GM12878 (cell line): ENCODE results near the gene TELO2. TPM values are rescaled to one million over a fixed set of nuclear protein-coding genes. Genes with fewer than 3 reads are reported as not detected.

Source experiments
- ATAC-seq: fragments of 200-7000 bp; cut with Tn5 transposase; 3 replicates; pipeline ENCODE4 v1.9.1; 2020; ENCODE audit warnings: mild to moderate bottlenecking, moderate library complexity
- BruUV-seq: library from RNA; stranded (reverse); fragments of 400-500 nt; replicated peaks from 2 replicates; lab custom pipeline; 2021; lab: Mats Ljungman, UMichigan
- CTCF ChIA-PET: fragments of 300-600 bp; sonication (Branson Sonifier 250); formaldehyde crosslinking; extraction: SDS; loops from one replicate; lab custom pipeline; 2021; ENCODE audit warnings: inconsistent platforms; lab: Yijun Ruan, JAX
- POLR2A ChIA-PET: fragments of 350-600 bp; formaldehyde crosslinking; extraction: SDS; loops from one replicate; lab custom pipeline; 2021; ENCODE audit warnings: inconsistent platforms; lab: Charles Lee
- RAD21 ChIA-PET: fragments of 300-600 bp; sonication (Branson Sonifier 250); formaldehyde crosslinking; loops from one replicate; lab custom pipeline; 2023; ENCODE audit warnings: antibody characterized with exemption; ENCODE audit not compliant: unreplicated experiment; lab: Charles Lee
- SMC1A ChIA-PET: fragments of 300-600 bp; sonication (Branson Sonifier 250); formaldehyde crosslinking; loops from one replicate; lab custom pipeline; 2023; ENCODE audit not compliant: unreplicated experiment, uncharacterized antibody; lab: Charles Lee
- DNase-seq: peaks from one replicate; pipeline ENCODE4 v3.0.0-alpha.2; 2011; ENCODE audit warnings: low read depth, low spot score
- FAIRE-seq: peaks from 3 replicates; lab custom pipeline; 2011; peaks lifted over from hg19 to GRCh38; lab: Jason Lieb, UNC
- H2AFZ ChIP-seq: 2 replicates; pipeline ENCODE4 v1.6.0; 2011; ENCODE audit warnings: low read depth, low read length, control low read depth; ENCODE audit not compliant: control insufficient read depth
- H3K27ac ChIP-seq: 2 replicates; pipeline ENCODE4 v1.5.1; 2011; ENCODE audit warnings: control low read depth; ENCODE audit not compliant: control insufficient read depth, insufficient read depth
- H3K27me3 ChIP-seq, 2 experiments: replicated peaks in 1 of 2; 2 replicates each; pipeline versions ENCODE4 v1.6.0 to v1.6.1; 2011; ENCODE audit warnings: low read length in 1 of 2; ENCODE audit not compliant: control insufficient read depth in 2 of 2, insufficient read depth in 2 of 2
- H3K36me3 ChIP-seq, 2 experiments: 2 replicates each; pipeline ENCODE4 v1.5.1; 2011; ENCODE audit warnings: low read length in 1 of 2; ENCODE audit not compliant: control insufficient read depth in 2 of 2, insufficient read depth in 2 of 2
- H3K4me1 ChIP-seq: 2 replicates; pipeline ENCODE4 v1.6.1; 2011; ENCODE audit warnings: mild to moderate bottlenecking, low read length, moderate library complexity, mixed read lengths; ENCODE audit not compliant: control insufficient read depth, insufficient read depth
- H3K4me2 ChIP-seq: 2 replicates; pipeline ENCODE4 v1.6.0; 2011; ENCODE audit warnings: control low read depth; ENCODE audit not compliant: control insufficient read depth, insufficient read depth
- H3K4me3 ChIP-seq: fragments of 200-600 bp; sonication (generic); 2 replicates; pipeline ENCODE4 v1.5.1; 2016
- H3K79me2 ChIP-seq: 2 replicates; pipeline ENCODE4 v1.6.0; 2011; ENCODE audit warnings: low read length; ENCODE audit not compliant: control insufficient read depth, insufficient read depth
- H3K9ac ChIP-seq: 2 replicates; pipeline ENCODE4 v1.8.0; 2011; ENCODE audit warnings: low read length, control low read depth, mixed read lengths; ENCODE audit not compliant: control insufficient read depth, insufficient read depth
- H3K9me3 ChIP-seq: replicated peaks from 3 replicates; pipeline ENCODE4 v1.5.1; 2011; ENCODE audit warnings: mild to moderate bottlenecking, low read length; ENCODE audit not compliant: control insufficient read depth, insufficient read depth
- H4K20me1 ChIP-seq: 2 replicates; pipeline ENCODE4 v1.6.0; 2011; ENCODE audit not compliant: control insufficient read depth, insufficient read depth
- IRF4 ChIP-seq: IDR thresholded peaks from 2 replicates; pipeline ENCODE4 v1.6.1; 2011; ENCODE audit warnings: low read depth, low read length
- KAT2A ChIP-seq: conservative IDR thresholded peaks from 2 replicates; pipeline ENCODE4 v1.6.1; 2011; ENCODE audit warnings: low read depth, low read length; ENCODE audit not compliant: control insufficient read depth
- RBBP5 ChIP-seq: fragments of 200-600 bp; sonication (generic); conservative IDR thresholded peaks from 2 replicates; pipeline ENCODE4 v1.6.1; 2016
- SMAD1 ChIP-seq: fragments of 450-650 bp; IDR thresholded peaks from 2 replicates; pipeline ENCODE4 v1.6.1; 2018; ENCODE audit warnings: mild to moderate bottlenecking, low read depth; ENCODE audit not compliant: partially characterized antibody
- SPI1 ChIP-seq: IDR thresholded peaks from 2 replicates; pipeline ENCODE4 v1.6.1; 2011; ENCODE audit warnings: low read depth, mild to moderate bottlenecking, low read length, moderate library complexity, borderline replicate concordance; ENCODE audit not compliant: insufficient read depth
- TBL1XR1 ChIP-seq: IDR thresholded peaks from 2 replicates; pipeline ENCODE4 v1.6.1; 2012; ENCODE audit warnings: low read depth, low read length, improper control_type of control experiment
- YBX1 ChIP-seq: fragments of 450-650 bp; IDR thresholded peaks from 2 replicates; pipeline ENCODE4 v1.6.1; 2016; ENCODE audit warnings: antibody characterized with exemption
- WGBS: methylation state at CpG from one replicate; pipeline ENCODE4 v1.1.6; 2016; ENCODE audit warnings: low lambda C conversion rate; ENCODE audit not compliant: insufficient replicate concordance, insufficient coverage; ENCODE audit errors: missing lambda C conversion rate; 5-methylcytosine and 5-hydroxymethylcytosine counted together
- in situ Hi-C: fragments of 300-500 bp; cut with MboI; formaldehyde crosslinking; loops from 9 replicates; pipeline ENCODE4 v1.14.3; 2018; ENCODE audit warnings: mixed read lengths
- intact Hi-C: fragments of 100-400 bp; cut with micrococcal nuclease; formaldehyde crosslinking; loops from one replicate; pipeline ENCODE4 v1.14.2; 2022; ENCODE audit not compliant: unreplicated experiment
- polyA plus RNA-seq, 11 experiments: library from polyadenylated mRNA; depleted of rRNA in 4 of 11; unstranded in 6 of 11; stranded (reverse) in 5 of 11; fragments of >200 nt; fragmentation: Nextera tagmentation in 4 of 11; fragmentation: Illumina TruSeq in 1 of 11; extraction: Ambion mirVana in 4 of 11; extraction: Trizol in 1 of 11; gene quantifications; 1 replicate in 1 of 11; 2 replicates in 10 of 11; pipeline versions ENCODE4 v1.2.1 to v1.2.3, GENCODE V29; 2011 to 2016; ENCODE audit warnings: inconsistent platforms in 2 of 11, missing spikeins in 2 of 11, low read depth in 1 of 11
- total RNA-seq, 4 experiments: library from RNA; depleted of rRNA in 3 of 4; stranded (reverse); fragments of >200 nt in 3 of 4; fragmentation: Illumina TruSeq in 1 of 4; extraction: Trizol in 1 of 4; gene quantifications; 2 replicates each; pipeline versions ENCODE4 v1.2.1 to v1.2.3, GENCODE V29; 2013 to 2021

Gene TELO2
- total and polyA plus RNA-seq, 10 of the 15 experiments (the other 5 are each of a cell fraction or from before 2014, with no cell fraction given), result 0.55 to 72.8 (median 18.6) TPM

- Histone ChIP-seq H3K4me2 (no peak overlapping the region), H3K27ac (no peak overlapping the region), H3K9me3 (no peaks in the 10 kb centered on the region), H3K27me3 (no peaks in the 10 kb centered on the region), H3K4me3 (no peak overlapping the region), H2AFZ (no peak overlapping the region), H3K9ac (no peak overlapping the region), H3K36me3 (no peaks in the 10 kb centered on the region), H4K20me1 (no peaks in the 10 kb centered on the region), H3K79me2 (no peaks in the 10 kb centered on the region), H3K4me1 (no peaks in the 10 kb centered on the region)
- POLR2A ChIA-PET, result no interaction called here
- RAD21 ChIA-PET, result no interaction called here
- CTCF ChIA-PET, result no interaction called here
- intact Hi-C loops (no loop called here), in situ Hi-C loops (no loop called here)
- no TSS peak for BruUV-seq
- DNase-seq (no peak), ATAC-seq (no peak), FAIRE-seq (no peak)
- 81% methylated on average over 18 of the region's 18 CpGs for WGBS
- TF ChIP-seq IRF4, result no peak
- no peak for TF ChIP-seq KAT2A
- TF ChIP-seq RBBP5, result no peak
- TF ChIP-seq YBX1, result no peak
- no peak for TF ChIP-seq SPI1
- no peak for TF ChIP-seq SMAD1
- no peak for TF ChIP-seq TBL1XR1
- SMC1A ChIA-PET, result no interaction called here
Observed at GRCh38 chr16:1559446-1559975, 66.4 kb downstream of the TELO2 start.

Other genes with a start within 250 kb of the TELO2 start
Only the 7 nearest of the 16 such genes appear.
- 7.5 and 12.4 TPM in 2 replicates for gene UNKL, start 78.7 kb upstream of the TELO2 start, total RNA-seq (2014; rRNA removed)
- 3.5 and 5.4 TPM in 2 replicates for gene UNKL, start 78.7 kb upstream of the TELO2 start, total RNA-seq (2014; rRNA removed; fragmentation: Illumina TruSeq; extraction: Trizol)
- gene UNKL, start 78.7 kb upstream of the TELO2 start, total RNA-seq (2021), result 18.4 and 21.6 TPM in 2 replicates
- gene UNKL, start 78.7 kb upstream of the TELO2 start, polyA plus RNA-seq (2011; rRNA removed), result 8.9 and 11.2 TPM in 2 replicates
- 1.1 and 2.1 TPM in 2 replicates for gene UNKL, start 78.7 kb upstream of the TELO2 start, polyA plus RNA-seq (2014; fragmentation: Illumina TruSeq; extraction: Trizol)
- gene UNKL, start 78.7 kb upstream of the TELO2 start, polyA plus RNA-seq (2014; fragmentation: Nextera tagmentation; extraction: Ambion mirVana), result under 1 TPM; 0.40 to 0.57 TPM
- 15.1 and 20.7 TPM in 2 replicates for gene UNKL, start 78.7 kb upstream of the TELO2 start, polyA plus RNA-seq (2014; rRNA removed)
- gene UNKL, start 78.7 kb upstream of the TELO2 start, polyA plus RNA-seq (2016; fragmentation: Nextera tagmentation; extraction: Ambion mirVana), result 1 to 10 TPM; 8.6 to 9.6 TPM
- gene UQCC4, start 72.6 kb upstream of the TELO2 start, total RNA-seq (2014; rRNA removed), result 23.8 and 29.2 TPM in 2 replicates
- gene UQCC4, start 72.6 kb upstream of the TELO2 start, total RNA-seq (2014; rRNA removed; fragmentation: Illumina TruSeq; extraction: Trizol), result 12.4 and 15.1 TPM in 2 replicates
- gene UQCC4, start 72.6 kb upstream of the TELO2 start, total RNA-seq (2021), result 21.9 and 23.7 TPM in 2 replicates
- 24.5 and 32.9 TPM in 2 replicates for gene UQCC4, start 72.6 kb upstream of the TELO2 start, polyA plus RNA-seq (2011; rRNA removed)
- gene UQCC4, start 72.6 kb upstream of the TELO2 start, polyA plus RNA-seq (2014; fragmentation: Illumina TruSeq; extraction: Trizol), result 4.1 and 9.2 TPM in 2 replicates
- gene UQCC4, start 72.6 kb upstream of the TELO2 start, polyA plus RNA-seq (2014; fragmentation: Nextera tagmentation; extraction: Ambion mirVana), result 1 to 10 TPM; 1.7 to 4.7 TPM
- gene UQCC4, start 72.6 kb upstream of the TELO2 start, polyA plus RNA-seq (2014; rRNA removed), result 25.4 and 27.1 TPM in 2 replicates
- gene UQCC4, start 72.6 kb upstream of the TELO2 start, polyA plus RNA-seq (2016; fragmentation: Nextera tagmentation; extraction: Ambion mirVana), result 10 to 100 TPM; 45.3 to 56.1 TPM
- gene PERCC1, start 62.3 kb upstream of the TELO2 start, total RNA-seq (2014; rRNA removed), result not detected in 2 replicates
- not detected in 2 replicates for gene PERCC1, start 62.3 kb upstream of the TELO2 start, total RNA-seq (2014; rRNA removed; fragmentation: Illumina TruSeq; extraction: Trizol)
- gene PERCC1, start 62.3 kb upstream of the TELO2 start, total RNA-seq (2021), result not detected in 2 replicates
- gene PERCC1, start 62.3 kb upstream of the TELO2 start, polyA plus RNA-seq (2011; rRNA removed), result not detected in 2 replicates
- not detected in 2 replicates for gene PERCC1, start 62.3 kb upstream of the TELO2 start, polyA plus RNA-seq (2014; fragmentation: Illumina TruSeq; extraction: Trizol)
- gene PERCC1, start 62.3 kb upstream of the TELO2 start, polyA plus RNA-seq (2014; fragmentation: Nextera tagmentation; extraction: Ambion mirVana), result not detected
- not detected in 2 replicates for gene PERCC1, start 62.3 kb upstream of the TELO2 start, polyA plus RNA-seq (2014; rRNA removed)
- gene PERCC1, start 62.3 kb upstream of the TELO2 start, polyA plus RNA-seq (2016; fragmentation: Nextera tagmentation; extraction: Ambion mirVana), result not detected
- 0.06 and 0.11 TPM in 2 replicates for gene CCDC154, start 48.8 kb upstream of the TELO2 start, total RNA-seq (2014; rRNA removed)
- gene CCDC154, start 48.8 kb upstream of the TELO2 start, total RNA-seq (2014; rRNA removed; fragmentation: Illumina TruSeq; extraction: Trizol), result not detected in 2 replicates
- gene CCDC154, start 48.8 kb upstream of the TELO2 start, total RNA-seq (2021), result 0.21 and 0.26 TPM in 2 replicates
- not detected in 2 replicates for gene CCDC154, start 48.8 kb upstream of the TELO2 start, polyA plus RNA-seq (2011; rRNA removed)
- not detected in 2 replicates for gene CCDC154, start 48.8 kb upstream of the TELO2 start, polyA plus RNA-seq (2014; fragmentation: Illumina TruSeq; extraction: Trizol)
- gene CCDC154, start 48.8 kb upstream of the TELO2 start, polyA plus RNA-seq (2014; fragmentation: Nextera tagmentation; extraction: Ambion mirVana), result not detected
- 0.33 TPM in 1 of 2 replicates, not detected in the other for gene CCDC154, start 48.8 kb upstream of the TELO2 start, polyA plus RNA-seq (2014; rRNA removed)
- gene CCDC154, start 48.8 kb upstream of the TELO2 start, polyA plus RNA-seq (2016; fragmentation: Nextera tagmentation; extraction: Ambion mirVana), result under 1 TPM in 1 of 2 experiments, not detected in 1; 0.25 TPM
- gene CLCN7, start 18.3 kb upstream of the TELO2 start, total RNA-seq (2014; rRNA removed), result 21.3 and 27.1 TPM in 2 replicates
- gene CLCN7, start 18.3 kb upstream of the TELO2 start, total RNA-seq (2014; rRNA removed; fragmentation: Illumina TruSeq; extraction: Trizol), result 7.7 and 7.8 TPM in 2 replicates
- 56.3 and 62.5 TPM in 2 replicates for gene CLCN7, start 18.3 kb upstream of the TELO2 start, total RNA-seq (2021)
- 5.0 and 12.8 TPM in 2 replicates for gene CLCN7, start 18.3 kb upstream of the TELO2 start, polyA plus RNA-seq (2011; rRNA removed)
- gene CLCN7, start 18.3 kb upstream of the TELO2 start, polyA plus RNA-seq (2014; fragmentation: Illumina TruSeq; extraction: Trizol), result 2.7 and 11.6 TPM in 2 replicates
- gene CLCN7, start 18.3 kb upstream of the TELO2 start, polyA plus RNA-seq (2014; fragmentation: Nextera tagmentation; extraction: Ambion mirVana), result under 1 TPM; 0.04 to 0.18 TPM
- 61.6 and 64.5 TPM in 2 replicates for gene CLCN7, start 18.3 kb upstream of the TELO2 start, polyA plus RNA-seq (2014; rRNA removed)
- 10 to 100 TPM; 36.7 to 38.0 TPM for gene CLCN7, start 18.3 kb upstream of the TELO2 start, polyA plus RNA-seq (2016; fragmentation: Nextera tagmentation; extraction: Ambion mirVana)
- gene PTX4, start 4.4 kb upstream of the TELO2 start, total RNA-seq (2014; rRNA removed), result not detected in 2 replicates
- not detected in 2 replicates for gene PTX4, start 4.4 kb upstream of the TELO2 start, total RNA-seq (2014; rRNA removed; fragmentation: Illumina TruSeq; extraction: Trizol)
- not detected in 2 replicates for gene PTX4, start 4.4 kb upstream of the TELO2 start, total RNA-seq (2021)
- not detected in 2 replicates for gene PTX4, start 4.4 kb upstream of the TELO2 start, polyA plus RNA-seq (2011; rRNA removed)
- not detected in 2 replicates for gene PTX4, start 4.4 kb upstream of the TELO2 start, polyA plus RNA-seq (2014; fragmentation: Illumina TruSeq; extraction: Trizol)
- not detected for gene PTX4, start 4.4 kb upstream of the TELO2 start, polyA plus RNA-seq (2014; fragmentation: Nextera tagmentation; extraction: Ambion mirVana)
- gene PTX4, start 4.4 kb upstream of the TELO2 start, polyA plus RNA-seq (2014; rRNA removed), result 0.20 TPM in 1 of 2 replicates, not detected in the other
- gene PTX4, start 4.4 kb upstream of the TELO2 start, polyA plus RNA-seq (2016; fragmentation: Nextera tagmentation; extraction: Ambion mirVana), result not detected
- not detected in 2 replicates for gene TMEM204, start 40.3 kb downstream of the TELO2 start, total RNA-seq (2014; rRNA removed)
- not detected in 2 replicates for gene TMEM204, start 40.3 kb downstream of the TELO2 start, total RNA-seq (2014; rRNA removed; fragmentation: Illumina TruSeq; extraction: Trizol)
- 0.18 TPM in 1 of 2 replicates, not detected in the other for gene TMEM204, start 40.3 kb downstream of the TELO2 start, total RNA-seq (2021)
- gene TMEM204, start 40.3 kb downstream of the TELO2 start, polyA plus RNA-seq (2011; rRNA removed), result not detected in 2 replicates
- not detected in 2 replicates for gene TMEM204, start 40.3 kb downstream of the TELO2 start, polyA plus RNA-seq (2014; fragmentation: Illumina TruSeq; extraction: Trizol)
- gene TMEM204, start 40.3 kb downstream of the TELO2 start, polyA plus RNA-seq (2014; fragmentation: Nextera tagmentation; extraction: Ambion mirVana), result under 1 TPM in 1 of 2 experiments, not detected in 1; 0.05 TPM
- gene TMEM204, start 40.3 kb downstream of the TELO2 start, polyA plus RNA-seq (2014; rRNA removed), result not detected in 2 replicates
- under 1 TPM in 1 of 2 experiments, not detected in 1; 0.30 TPM for gene TMEM204, start 40.3 kb downstream of the TELO2 start, polyA plus RNA-seq (2016; fragmentation: Nextera tagmentation; extraction: Ambion mirVana)